Measurements from ENCODE around the gene SERPINF2. TPM values are rescaled to one million over a fixed set of nuclear protein-coding genes. Genes with fewer than 3 reads are reported as not detected.

SERPINF2 gene
- polyA plus RNA-seq, 1 of the 3 experiments (the other 2 are of a cell fraction), result 0.26 TPM

- Histone ChIP-seq H3K9me2 (no peaks in the 10 kb centered on the region), H3K4me2 (peak overlapping the region; percentile 88), H3K9ac (peak overlapping the region; percentile 48), H3K27ac (ENCODE audit: low read depth in 2 of 2, low read length in 1 of 2) (peak overlapping the region; percentile 51 to 98), H3K4me3 (ENCODE audit: low read depth in 2 of 2, low read length in 1 of 2) (peak overlapping the region; percentile 47 to 50; a peak in 3 of 4 replicates), H4K20me1 (ENCODE audit: insufficient read depth) (no peaks in the 10 kb centered on the region), H3K9me3 (no peaks in the 10 kb centered on the region), H3K36me3 (replicated peaks in 1 of 2; ENCODE audit: control insufficient read depth in 1 of 2, insufficient read depth in 2 of 2, low read length in 1 of 2) (no peaks in the 10 kb centered on the region), H3F3A (replicated peaks; ENCODE audit: insufficient read depth) (no peaks in the 10 kb centered on the region), H3K27me3 (ENCODE audit: insufficient read depth) (no peaks in the 10 kb centered on the region), H3K4me1 (ENCODE audit: control insufficient read depth in 1 of 2, insufficient read depth in 2 of 2, low read depth in 1 of 2, low read length in 1 of 2) (peaks cover 28 to 34% of the 10 kb centered on the region in 2 experiments; a peak in 3 of 4 replicates), H2AFZ (ENCODE audit: low read depth) (peak overlapping the region; percentile 87), H3K79me2 (ENCODE audit: insufficient read depth) (no peaks in the 10 kb centered on the region)
- WGBS (ENCODE audit: low lambda C conversion rate), result 57% methylated on average over 20 of the region's 21 CpGs
- peak; percentile 67 for DNase-seq
- ChIA-PET CTCF (interaction anchor here (0.7 to 3.7 kb wide), 9 partner anchors 10 to 188 kb away, joined by 3 to 23 read pairs (median 3); partner anchors contain the start of gene WDR81), POLR2A (interaction anchor here (1.1 to 2.8 kb wide), 3 partner anchors 9 to 45 kb away, joined by 3 to 24 read pairs (median 6); partner anchors contain the start of gene WDR81)
- no peak for TF ChIP-seq TCF12 (IDR thresholded peaks at IDR 0.05)
- TF ChIP-seq MXI1 (IDR thresholded peaks at IDR 0.05; ENCODE audit: low read depth, low read length), result no peak
- TF ChIP-seq FOSL2 (IDR thresholded peaks at IDR 0.05; ENCODE audit: borderline replicate concordance, low read depth), result no peak
- no peak for TF ChIP-seq CHD2 (IDR thresholded peaks at IDR 0.05; ENCODE audit: low read length, partially characterized antibody)
These were observed 19.7 kb downstream of the SERPINF2 start for GRCh38 chr17:1762233-1762900.

- no peaks in the 10 kb centered on the region for H3K79me2 ChIP-seq (ENCODE audit: insufficient read depth)
- peak overlapping the region; percentile 88 for H3K4me2 ChIP-seq
- H4K20me1 ChIP-seq (ENCODE audit: insufficient read depth), result no peaks in the 10 kb centered on the region
- CTCF ChIA-PET, result interaction anchor here (0.6 to 3.7 kb wide), 8 partner anchors 11 to 189 kb away, joined by 3 to 23 read pairs (median 3); partner anchors contain the start of gene WDR81
- peak overlapping the region; percentile 87 for H2AFZ ChIP-seq (ENCODE audit: low read depth)
- H3K9me3 ChIP-seq, result no peaks in the 10 kb centered on the region
- peak; percentile 92 for DNase-seq
- H3K4me1 ChIP-seq (ENCODE audit: control insufficient read depth in 1 of 2, insufficient read depth in 2 of 2, low read depth in 1 of 2, low read length in 1 of 2), result peaks cover 28 to 34% of the 10 kb centered on the region in 2 experiments; a peak in 3 of 4 replicates
- WGBS (ENCODE audit: low lambda C conversion rate), result 32% methylated on average over 18 of the region's 22 CpGs
- H3K9ac ChIP-seq, result peak overlapping the region; percentile 48
- POLR2A ChIA-PET, result interaction anchor here (1.0 to 2.8 kb wide), 5 partner anchors 8 to 46 kb away, joined by 3 to 24 read pairs (median 5); partner anchors contain the start of gene WDR81
- H3K9me2 ChIP-seq, result no peaks in the 10 kb centered on the region
- H3K27me3 ChIP-seq (ENCODE audit: insufficient read depth), result no peaks in the 10 kb centered on the region
- peak overlapping the region; percentile 47 to 50; a peak in 3 of 4 replicates for H3K4me3 ChIP-seq (ENCODE audit: low read depth in 2 of 2, low read length in 1 of 2)
- peak overlapping the region; percentile 51 to 98 for H3K27ac ChIP-seq (ENCODE audit: low read depth in 2 of 2, low read length in 1 of 2)
- H3F3A ChIP-seq (replicated peaks; ENCODE audit: insufficient read depth), result no peaks in the 10 kb centered on the region
- no peaks in the 10 kb centered on the region for H3K36me3 ChIP-seq (replicated peaks in 1 of 2; ENCODE audit: control insufficient read depth in 1 of 2, insufficient read depth in 2 of 2, low read length in 1 of 2)
- TF ChIP-seq NRF1 (IDR thresholded peaks at IDR 0.05; ENCODE audit: low read depth, low read length) (no peak), FOXJ3 (CRISPR knock-in tag; IDR thresholded peaks at IDR 0.05) (peak; percentile 77), ELF1 (IDR thresholded peaks at IDR 0.05) (no peak), TCF12 (IDR thresholded peaks at IDR 0.05) (peak; percentile 96), CHD2 (IDR thresholded peaks at IDR 0.05; ENCODE audit: low read length, partially characterized antibody) (peak; percentile 95), USF2 (IDR thresholded peaks at IDR 0.05; ENCODE audit: borderline replicate concordance, low read depth, low read length) (no peak; the same call in 1 of the 2 replicates), SMC3 (IDR thresholded peaks at IDR 0.05; ENCODE audit: low read depth, low read length) (no peak; the same call in 1 of the 2 replicates), GABPA (IDR thresholded peaks at IDR 0.05; ENCODE audit: low read depth) (no peak), MAX (IDR thresholded peaks at IDR 0.05; ENCODE audit: low read depth) (peak; percentile 98), PBX3 (IDR thresholded peaks at IDR 0.05) (0 out of 2 replicates have a peak, but pooled peaks have one; percentile 15), POLR2AphosphoS5 (IDR thresholded peaks at IDR 0.05; ENCODE audit: low read depth, low read length) (peak; percentile 84), USF1 (IDR thresholded peaks at IDR 0.05; ENCODE audit: borderline replicate concordance, low read depth) (peak; percentile 54; the same call in 1 of the 2 replicates), SIN3A (IDR thresholded peaks at IDR 0.05; ENCODE audit: borderline replicate concordance, low read depth, low read length) (peak; percentile 60; the same call in 1 of the 2 replicates), RAD21 (IDR thresholded peaks at IDR 0.05; ENCODE audit: low read length) (peak; percentile 28; the same call in 1 of the 2 replicates), EP300 (IDR thresholded peaks at IDR 0.05; ENCODE audit: borderline replicate concordance in 1 of 2, low read depth in 1 of 2, low read length in 1 of 2) (peak; percentile 31 to 80; a peak in 3 of 4 replicates), RXRA (IDR thresholded peaks at IDR 0.05; ENCODE audit: borderline replicate concordance, low read depth) (no peak), FOXM1 (IDR thresholded peaks at IDR 0.05; ENCODE audit: low read depth) (0 out of 2 replicates have a peak, but pooled peaks have one; percentile 34), GATA2 (CRISPR knock-in tag; IDR thresholded peaks at IDR 0.05) (no peak)
These were observed 20.5 kb downstream of the SERPINF2 start for GRCh38 chr17:1762901-1763898.
